HK-2 (cell line): ENCODE results near the gene PPP2R2C.
A peak's percentile ranks its signal among the peaks of the same experiment; 100 is the strongest.

ENCODE experiments used
- DNase-seq: peaks from one replicate; pipeline ENCODE4 v3.0.0-alpha.2; 2018; ENCODE audit not compliant: unreplicated experiment

Gene PPP2R2C

DNA sequence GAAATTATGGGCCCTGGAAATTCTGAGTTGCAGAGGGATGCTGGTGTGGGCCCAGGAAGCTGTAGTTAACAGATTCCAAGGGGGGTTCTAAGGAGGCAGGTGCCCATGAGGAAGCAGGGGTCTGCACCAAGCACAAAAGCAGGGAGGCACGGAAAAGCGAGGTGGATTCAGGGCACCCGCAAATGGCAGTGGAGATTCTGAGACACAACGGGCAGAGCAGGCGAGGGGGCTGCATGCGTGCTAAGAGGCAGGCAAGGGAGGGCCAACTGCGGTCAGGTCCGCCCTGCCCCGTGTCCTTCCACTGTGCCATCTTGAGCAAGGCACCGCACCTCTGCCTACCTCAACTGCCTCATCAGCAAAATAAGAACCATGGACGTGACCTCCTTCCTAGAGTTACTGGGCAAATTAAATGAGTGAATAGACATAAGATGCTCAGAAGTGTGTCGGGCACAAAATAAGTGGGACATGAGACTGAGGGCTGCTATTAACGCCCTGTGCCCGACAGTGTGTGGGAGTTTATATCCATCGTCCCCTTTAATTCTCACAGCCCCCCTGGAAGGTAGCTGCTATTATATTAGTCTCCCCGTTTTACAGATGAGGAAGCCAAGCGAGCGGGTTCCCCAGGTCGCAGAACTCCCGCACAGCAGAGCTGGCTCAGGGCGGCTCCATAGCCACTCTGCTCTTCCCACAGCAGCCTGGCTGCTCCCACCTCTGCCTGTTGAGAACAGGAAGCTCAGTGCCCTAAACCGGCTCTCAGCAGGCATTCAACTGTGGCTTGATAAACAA is 67.6 kb downstream of the PPP2R2C start:
- DNase-seq, result no peak

DNA sequence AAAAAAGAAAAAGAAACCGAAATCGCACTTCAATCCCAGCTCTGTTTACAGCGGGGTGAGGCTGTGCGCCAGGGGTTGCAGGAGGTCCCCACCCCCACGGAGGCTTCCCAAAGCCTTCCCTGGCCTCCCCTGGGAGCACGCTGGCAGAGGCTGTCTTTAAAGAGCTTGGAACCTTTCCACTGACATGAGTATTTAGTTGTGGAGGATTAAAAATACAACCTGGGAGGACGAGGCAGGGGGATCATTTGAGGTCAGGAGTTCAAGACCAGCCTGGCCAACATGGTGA is 69.1 kb downstream of the PPP2R2C start:
- no peak for DNase-seq

DNA sequence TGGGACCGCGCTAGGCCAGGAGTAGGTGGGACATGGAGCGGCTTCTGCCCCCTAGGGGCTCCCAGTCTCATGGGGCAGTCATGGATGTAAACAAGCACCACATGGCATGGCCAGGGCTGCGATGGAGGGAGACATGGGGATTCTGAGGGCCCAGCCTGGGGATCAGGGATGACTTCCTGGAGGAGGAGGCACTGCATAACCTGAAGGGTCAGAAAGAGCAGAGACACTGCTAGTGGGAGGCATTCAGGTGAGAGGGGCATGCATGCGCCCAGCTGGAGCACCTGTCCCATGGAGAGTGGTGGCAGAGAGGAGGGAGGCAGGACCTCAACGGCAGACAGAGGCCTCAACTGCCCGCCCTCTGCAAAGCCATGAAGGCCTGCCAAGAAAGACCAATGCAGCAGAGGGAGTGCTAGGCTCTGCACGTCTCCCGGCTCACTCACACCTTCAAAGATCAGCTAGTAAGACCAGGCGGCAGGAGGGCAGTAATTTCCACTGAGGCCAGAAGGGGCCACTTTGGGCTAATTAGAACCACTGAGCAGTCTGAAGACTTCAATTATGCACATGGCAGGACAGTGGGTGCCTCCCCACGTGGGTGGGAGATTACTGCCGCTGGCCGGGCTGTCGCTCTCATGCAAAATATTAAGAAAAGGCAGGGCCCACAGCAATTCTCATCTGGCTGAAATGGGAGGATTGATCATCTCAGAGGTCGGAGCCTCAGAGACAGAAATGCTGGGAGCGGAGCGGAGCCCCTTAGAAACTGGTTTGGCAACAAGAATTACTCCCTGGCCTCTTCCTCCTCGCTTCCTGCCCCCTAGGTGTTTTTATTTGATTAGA is 69.6 kb downstream of the PPP2R2C start:
- DNase-seq, result no peak

DNA sequence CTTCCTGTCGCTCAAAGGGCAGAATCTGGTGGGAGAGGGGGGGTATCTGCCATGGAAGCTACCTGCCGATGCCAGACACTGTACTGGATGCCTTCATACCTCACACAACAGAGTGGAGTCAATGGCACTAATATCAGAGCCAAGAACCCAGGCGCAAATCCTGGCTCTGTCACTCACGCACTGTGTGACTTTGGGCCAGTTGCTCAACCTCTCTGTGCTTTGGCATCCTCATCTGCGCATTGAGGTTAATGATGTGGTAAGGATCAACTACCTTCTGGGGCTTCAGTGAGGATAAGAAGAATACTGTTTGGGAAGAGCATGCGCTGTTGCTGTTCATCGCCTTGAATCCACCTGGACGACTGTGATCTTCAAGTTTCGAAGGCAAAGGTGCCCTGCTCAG is 70.6 kb downstream of the PPP2R2C start:
- DNase-seq, result no peak

GRCh38 chr4:6396696-6397236 is 75.6 kb downstream of the PPP2R2C start:
- no peak for DNase-seq

- no peak for DNase-seq
Measured at GRCh38 chr4:6395466-6396228, 76.8 kb downstream of the PPP2R2C start.

DNA sequence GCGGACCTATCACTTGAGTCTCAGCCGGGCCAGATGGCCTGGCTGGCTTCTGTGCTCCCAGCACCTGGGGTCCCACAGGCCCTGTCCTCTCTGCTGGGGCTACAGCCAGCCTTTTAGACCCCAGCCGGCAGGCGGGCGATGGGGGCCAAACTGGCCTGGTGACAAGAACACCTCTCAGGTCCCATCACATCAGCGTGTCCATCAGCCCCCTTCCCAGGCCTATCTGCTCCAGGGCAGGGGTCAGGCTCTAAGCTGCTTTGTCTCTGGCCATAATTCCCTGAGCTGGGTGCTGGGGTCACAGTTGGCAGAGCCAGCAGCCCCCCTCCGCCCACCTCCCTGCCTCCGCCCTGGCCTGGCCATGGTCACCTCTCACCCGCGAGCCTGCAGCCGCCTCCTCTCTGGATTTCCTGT is 77.7 kb downstream of the PPP2R2C start:
- DNase-seq, result no peak

DNA sequence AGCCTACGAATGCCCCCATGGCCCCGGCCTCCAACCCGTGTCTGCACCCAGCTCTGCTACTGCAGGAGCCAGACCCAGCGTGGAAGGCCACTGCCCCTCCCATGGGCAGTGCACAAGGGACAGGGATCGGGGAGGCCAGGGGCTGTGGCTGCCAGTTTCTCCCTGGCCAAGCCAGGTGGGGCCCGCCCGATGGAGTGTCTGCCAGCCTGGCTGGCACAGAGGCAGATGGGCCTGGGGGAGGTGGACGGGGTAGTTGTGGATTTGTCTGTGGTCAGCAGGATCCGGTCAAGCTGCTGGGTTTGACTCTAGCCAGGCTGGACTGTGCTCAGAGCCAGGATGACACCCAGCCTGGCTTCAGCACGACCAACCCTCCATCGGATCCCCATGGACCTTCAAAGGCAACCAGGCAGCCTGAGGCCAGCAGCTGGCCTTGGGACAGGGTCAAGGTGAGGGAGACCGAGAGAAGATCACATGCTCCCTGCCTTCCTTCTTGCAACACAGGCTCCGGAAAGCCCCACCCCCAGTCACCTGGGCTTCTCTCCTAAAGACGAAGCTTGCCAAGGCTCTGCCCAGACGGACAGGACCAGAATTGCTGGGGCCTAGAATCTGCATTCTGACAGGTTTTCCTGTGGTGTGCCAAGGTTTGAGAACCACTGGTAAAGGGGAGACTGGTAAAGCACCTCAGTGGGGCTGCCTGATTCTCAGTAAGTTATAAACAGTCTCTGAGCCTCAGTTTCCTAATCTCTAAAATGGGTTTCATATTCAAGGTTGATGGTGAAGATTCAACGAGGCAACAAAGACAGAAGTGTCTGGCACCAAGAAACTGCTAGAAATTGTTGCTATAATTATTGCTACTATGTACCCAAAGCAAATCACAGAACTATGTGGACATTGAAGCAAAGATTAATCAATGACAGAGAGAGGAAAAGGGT is 78.6 kb downstream of the PPP2R2C start:
- DNase-seq, result no peak

DNA sequence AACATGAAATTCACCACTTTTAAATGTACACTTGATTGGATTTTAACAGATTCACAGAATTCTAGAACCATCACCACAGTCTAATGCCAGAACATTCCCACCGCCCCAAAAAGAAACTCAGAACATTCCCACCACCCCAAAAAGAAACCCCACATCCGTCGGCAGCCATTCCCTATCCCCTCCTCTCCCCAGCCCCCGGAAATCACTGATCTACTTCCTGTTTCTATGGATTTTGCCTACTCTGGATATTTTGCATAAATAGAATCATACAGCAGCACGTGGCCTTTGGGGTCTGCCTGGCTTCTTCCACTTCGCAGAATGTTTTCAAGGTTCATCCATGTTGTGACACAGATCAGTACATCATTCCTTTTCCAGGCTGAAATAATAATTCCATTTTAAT is 79.3 kb downstream of the PPP2R2C start:
- DNase-seq, result no peak

GRCh38 chr4:6392407-6392806 is 80.0 kb downstream of the PPP2R2C start:
- DNase-seq, result no peak

DNA sequence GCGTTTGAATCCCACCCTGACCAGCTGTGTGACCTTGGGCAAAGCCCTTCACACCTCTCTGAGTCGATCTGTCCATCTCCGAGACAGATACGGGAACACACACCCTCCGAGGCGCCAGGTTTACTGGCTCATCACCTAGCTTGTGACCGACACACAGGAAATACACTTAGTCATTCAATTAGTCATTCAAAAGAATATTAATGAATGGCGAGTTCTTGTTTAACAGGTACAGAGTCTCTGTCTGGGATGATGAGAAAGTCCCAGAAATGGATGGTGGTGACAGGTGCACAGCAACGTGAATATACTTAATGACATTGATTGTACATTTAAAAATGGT is 80.6 kb downstream of the PPP2R2C start:
- DNase-seq, result peak; percentile 32

- no peak for DNase-seq
Measured at GRCh38 chr4:6391186-6391851, 81.1 kb downstream of the PPP2R2C start.

DNA sequence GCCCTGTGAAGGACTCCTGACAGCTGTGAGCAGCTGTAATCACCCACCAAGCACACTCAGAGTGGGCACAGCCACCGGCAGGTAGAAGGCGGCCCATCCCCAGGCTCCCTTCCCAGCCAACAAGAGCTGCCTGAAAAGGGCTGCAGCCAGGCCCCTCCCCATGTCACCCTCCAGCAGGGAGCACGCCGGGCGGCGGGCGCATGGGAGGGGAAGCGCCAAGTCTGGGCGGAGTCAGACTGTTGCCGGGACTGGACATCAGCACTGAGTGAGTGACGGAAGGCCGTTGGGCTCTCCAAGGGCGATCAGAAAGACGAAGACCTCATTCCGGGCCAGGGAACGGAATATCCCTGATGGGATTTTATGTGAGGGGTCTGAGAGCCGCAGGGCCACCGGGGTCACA is 82.1 kb downstream of the PPP2R2C start:
- no peak for DNase-seq

- no peak for DNase-seq
Measured at GRCh38 chr4:6389142-6389825, 83.1 kb downstream of the PPP2R2C start.

- DNase-seq, result no peak
Measured at GRCh38 chr4:6388713-6389112, 83.7 kb downstream of the PPP2R2C start.

DNA sequence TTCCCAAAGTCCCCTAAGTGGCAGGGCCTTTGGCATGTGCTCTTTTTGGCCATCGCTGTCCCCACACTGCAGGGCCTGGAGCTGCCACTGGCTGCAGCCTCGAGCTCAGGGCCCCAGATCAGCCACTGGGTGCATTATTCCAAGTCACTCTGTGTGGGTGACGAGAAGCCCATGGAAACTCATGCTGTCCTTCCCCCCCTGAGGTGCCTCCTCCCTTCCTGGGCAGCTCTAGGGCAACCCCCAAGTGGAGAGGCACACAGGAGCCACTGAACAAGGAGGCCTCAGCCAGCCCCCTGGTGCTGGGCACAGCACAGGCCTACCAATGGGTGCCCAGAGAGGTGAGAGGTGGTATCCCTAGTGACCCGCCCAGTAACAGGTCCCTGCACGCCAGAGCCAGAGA is 84.5 kb downstream of the PPP2R2C start:
- DNase-seq, result no peak

GRCh38 chr4:6386091-6386490 is 86.3 kb downstream of the PPP2R2C start:
- no peak for DNase-seq

DNA sequence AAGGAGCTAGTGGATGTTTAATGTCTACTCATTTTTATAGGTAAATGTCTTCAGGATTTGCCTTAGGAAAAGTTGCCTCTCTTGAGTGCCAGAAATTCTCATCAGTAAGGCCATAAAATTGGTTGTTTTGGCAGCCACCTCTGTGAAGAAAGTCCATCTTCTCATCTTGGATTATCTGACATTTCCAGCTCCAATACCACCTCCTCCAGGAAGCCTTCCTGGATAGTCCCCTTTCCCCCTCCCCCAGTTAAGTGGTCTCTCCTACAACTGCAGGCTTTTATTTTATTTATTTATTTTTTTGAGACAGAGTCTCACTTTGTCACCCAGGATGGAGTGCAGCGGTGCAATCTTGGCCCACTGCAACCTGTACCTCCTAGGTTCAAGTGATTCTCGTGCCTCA is 87.1 kb downstream of the PPP2R2C start:
- DNase-seq, result no peak

DNA sequence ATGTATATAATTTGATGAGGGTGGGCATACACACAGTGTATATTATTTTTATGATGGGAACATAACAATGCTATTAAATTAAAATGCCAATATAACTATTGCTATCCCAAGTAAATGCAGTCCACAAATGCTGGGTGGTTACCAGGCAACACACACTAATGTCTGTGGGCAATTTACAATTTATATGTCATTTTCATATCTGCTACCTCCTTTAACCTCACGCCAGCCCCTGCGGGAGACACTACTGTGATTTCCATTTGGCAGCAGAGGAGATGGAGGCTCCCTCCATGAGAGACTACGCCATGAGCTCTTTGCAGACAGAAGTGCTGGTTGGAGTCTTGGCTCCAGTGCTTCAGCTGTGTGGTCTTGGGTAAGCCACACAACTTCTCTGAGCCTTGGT is 87.9 kb downstream of the PPP2R2C start:
- DNase-seq, result no peak

- no peak for DNase-seq
Measured at GRCh38 chr4:6383929-6384328, 88.5 kb downstream of the PPP2R2C start.
